ENCODE measurements around the gene PSTPIP2.
A peak's percentile ranks its signal among the peaks of the same experiment; 100 is the strongest.
"Not testable (repeated sequence)": the region's sequence is repeated elsewhere in the genome, so short reads cannot be mapped to it uniquely, and the experiment has no call there.

The PSTPIP2 gene

GRCh38 chr18:45997700-45998151 lies 74.3 kb downstream of the PSTPIP2 start:
- DNase-seq (ENCODE audit: low read depth) = no peak
- H3K4me3 ChIP-seq (ENCODE audit: low read depth, low read length) = no peak overlapping the region

GRCh38 chr18:45995461-45995860 lies 76.6 kb downstream of the PSTPIP2 start:
- DNase-seq (ENCODE audit: low read depth) = no peak
- H3K4me3 ChIP-seq (ENCODE audit: low read depth, low read length) = no peak overlapping the region

DNA sequence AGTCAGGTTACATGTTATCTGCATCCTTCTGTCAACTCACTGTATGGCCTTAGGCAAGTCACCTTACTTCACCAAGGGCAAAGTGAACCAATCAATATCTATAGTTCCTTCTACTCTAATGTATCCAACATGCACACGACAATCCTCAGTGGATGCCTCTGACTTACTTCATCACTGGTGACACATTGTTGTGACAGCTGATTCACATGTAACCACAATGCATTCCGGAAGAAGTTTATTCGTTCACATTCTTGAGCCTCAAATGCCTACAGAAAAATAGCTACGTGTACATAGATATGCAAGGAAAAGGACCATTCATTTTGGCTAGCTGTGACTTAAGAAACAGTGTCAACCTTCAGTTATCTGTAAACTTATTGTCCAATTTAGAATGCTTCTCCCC lies 78.6 kb downstream of the PSTPIP2 start:
- H3K4me3 ChIP-seq (ENCODE audit: low read depth, low read length) = no peak overlapping the region
- peak; percentile 47 for DNase-seq (ENCODE audit: low read depth)

DNA sequence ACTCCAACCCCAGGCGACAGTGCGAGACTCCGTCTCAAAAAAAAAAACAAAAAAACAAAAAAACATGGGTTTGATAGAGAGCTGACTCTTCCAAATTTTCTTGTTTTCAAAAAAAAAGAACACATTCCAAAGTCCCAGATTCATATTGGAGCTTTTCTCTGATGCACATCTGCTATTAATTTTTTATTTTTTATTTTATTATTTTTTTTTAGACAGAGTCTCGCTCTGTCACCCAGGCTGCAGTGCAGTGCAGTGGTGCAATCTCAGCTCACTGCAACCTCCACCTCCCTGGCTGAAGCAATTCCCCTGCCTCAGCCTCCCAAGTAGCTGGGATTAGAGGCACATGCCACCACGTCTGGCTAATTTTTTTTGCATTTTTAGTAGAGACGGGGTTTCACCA lies 79.5 kb downstream of the PSTPIP2 start:
- not testable (repeated sequence) for DNase-seq (ENCODE audit: low read depth)

GRCh38 chr18:45991788-45992187 lies 80.3 kb downstream of the PSTPIP2 start:
- H3K4me3 ChIP-seq (ENCODE audit: low read depth, low read length) = no peak overlapping the region
- DNase-seq (ENCODE audit: low read depth) = no peak

More for the DNA sequence above, 79.5 kb downstream of the PSTPIP2 start:
- H3K4me3 ChIP-seq (ENCODE audit: low read depth, low read length) = not testable (repeated sequence)

DNA sequence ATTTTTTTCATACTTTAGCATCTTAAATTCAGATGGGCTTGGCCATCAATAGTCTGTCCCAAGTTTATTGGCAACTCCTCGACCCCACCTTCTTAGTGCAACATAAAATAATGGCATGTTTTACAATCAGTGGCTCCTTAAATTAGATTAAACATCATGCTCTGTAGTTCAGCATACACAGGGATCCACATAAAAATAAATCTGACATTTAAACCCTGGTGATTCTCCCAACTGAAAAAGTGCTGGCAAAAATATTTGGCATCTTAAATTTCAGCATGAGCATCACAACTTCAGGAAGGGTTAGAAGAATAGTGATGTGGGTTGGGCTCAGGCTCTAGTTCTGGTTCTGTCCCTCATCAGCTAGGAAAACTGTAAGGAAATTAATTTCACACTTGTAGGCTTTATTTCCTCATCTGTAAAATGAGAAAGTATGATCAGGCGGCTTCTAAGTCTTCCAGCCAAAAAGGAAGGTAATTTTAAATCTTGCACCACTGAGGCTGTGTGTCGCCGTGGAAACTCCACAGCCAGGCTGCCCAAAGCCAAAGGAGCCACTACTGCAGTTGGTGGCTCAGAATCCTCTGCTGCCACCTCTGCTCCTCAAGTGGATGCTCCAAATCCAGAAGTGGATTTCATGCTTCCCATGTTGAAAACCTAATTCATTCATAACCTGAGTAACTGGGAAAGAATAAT lies 87.4 kb downstream of the PSTPIP2 start:
- no peak for DNase-seq (ENCODE audit: low read depth)
- H3K4me3 ChIP-seq (ENCODE audit: low read depth, low read length) = no peak overlapping the region

- no peak for DNase-seq (ENCODE audit: low read depth)
- H3K4me3 ChIP-seq (ENCODE audit: low read depth, low read length) = no peak overlapping the region
These were observed 90.2 kb downstream of the PSTPIP2 start for GRCh38 chr18:45981821-45982220.

DNA sequence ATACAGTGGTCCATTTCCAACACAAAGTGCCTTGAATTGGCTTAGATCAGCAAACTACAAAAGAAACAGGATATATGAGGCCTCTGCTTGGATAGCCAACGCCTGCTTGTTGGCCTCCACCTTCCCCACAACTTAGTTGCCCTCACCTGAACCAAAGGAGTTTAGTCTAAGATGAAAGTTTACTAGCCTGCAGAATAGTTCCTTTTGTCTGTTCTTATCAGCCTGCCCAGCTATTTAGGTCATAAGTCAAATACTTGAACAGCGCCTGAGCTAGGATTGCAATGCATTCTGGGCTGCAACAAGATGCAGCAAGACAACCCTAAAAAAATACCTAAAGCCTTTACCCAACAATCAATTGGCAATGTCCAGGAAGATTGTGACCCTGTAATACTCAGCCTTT lies 91.8 kb downstream of the PSTPIP2 start:
- no peak overlapping the region for H3K4me3 ChIP-seq (ENCODE audit: low read depth, low read length)
- no peak for DNase-seq (ENCODE audit: low read depth)

GRCh38 chr18:45978084-45978483 lies 94.0 kb downstream of the PSTPIP2 start:
- H3K4me3 ChIP-seq (ENCODE audit: low read depth, low read length) = no peak overlapping the region
- DNase-seq (ENCODE audit: low read depth) = no peak

- no peak overlapping the region for H3K4me3 ChIP-seq (ENCODE audit: low read depth, low read length)
- DNase-seq (ENCODE audit: low read depth) = no peak
These were observed 95.1 kb downstream of the PSTPIP2 start for GRCh38 chr18:45976974-45977373.

GRCh38 chr18:45976566-45976965 lies 95.5 kb downstream of the PSTPIP2 start:
- DNase-seq (ENCODE audit: low read depth) = no peak
- H3K4me3 ChIP-seq (ENCODE audit: low read depth, low read length) = no peak overlapping the region

DNA sequence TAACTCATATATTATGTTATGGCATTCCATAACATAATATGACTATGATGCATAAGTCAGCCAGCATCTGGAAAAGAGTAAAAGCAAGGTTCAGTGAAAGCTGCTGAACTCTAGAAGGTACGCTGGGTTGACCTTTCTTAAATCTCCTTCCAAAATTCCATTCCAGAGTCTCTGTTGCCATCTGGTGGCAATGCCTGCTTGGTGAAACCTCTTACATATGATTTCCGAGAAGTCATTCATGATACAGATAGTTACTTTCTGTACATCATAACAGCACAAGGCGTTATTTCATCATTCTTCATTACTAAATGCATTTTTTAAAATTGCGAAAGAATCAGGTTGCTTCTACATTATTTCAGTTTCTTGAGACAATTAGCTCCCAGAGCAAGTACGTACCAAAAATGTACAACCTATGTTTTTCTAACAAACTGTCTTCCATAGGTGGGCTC lies 97.9 kb downstream of the PSTPIP2 start:
- H3K4me3 ChIP-seq (ENCODE audit: low read depth, low read length) = no peak overlapping the region
- DNase-seq (ENCODE audit: low read depth) = no peak

DNA sequence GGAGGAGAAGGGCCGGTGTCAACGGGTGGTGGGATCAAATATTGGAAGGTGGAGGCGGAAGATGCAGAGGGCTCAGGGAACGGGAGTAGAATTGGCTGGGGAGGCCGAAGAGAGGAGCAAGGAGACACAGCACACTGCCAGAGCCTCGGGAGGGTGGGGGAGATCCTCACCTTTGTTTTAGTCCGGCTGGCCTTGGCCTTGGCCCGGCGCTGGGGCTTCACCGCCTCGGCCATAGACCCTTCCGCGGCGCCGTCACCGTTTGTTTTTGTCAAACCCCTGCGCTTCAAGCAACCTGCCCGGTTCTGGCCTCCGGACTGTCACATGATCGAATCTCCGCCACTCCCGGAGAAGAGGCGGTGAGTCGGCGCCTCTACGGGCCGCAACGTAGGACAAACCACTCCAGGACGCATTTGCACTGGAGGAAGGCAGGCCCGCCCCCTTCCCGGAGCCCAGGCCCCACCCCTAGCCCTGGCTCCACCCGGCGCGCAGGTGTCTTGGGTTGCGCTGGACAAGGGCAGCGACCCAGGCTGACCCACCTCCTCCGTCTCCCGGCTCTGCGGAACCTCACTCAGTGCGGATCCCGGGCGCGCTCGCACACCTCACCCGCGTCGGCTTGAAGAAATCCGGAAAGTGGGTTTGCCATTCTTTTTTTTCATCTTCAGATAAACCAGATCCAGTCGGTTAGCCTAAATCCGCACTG lies 104.9 kb downstream of the PSTPIP2 start, which contains the start of gene EPG5:
Gene EPG5, minus strand, starts transcription at position 323 of the 700 bp plus-strand sequence. Its CDS starts 90 bp downstream, at position 233.
- peak; percentile 83 for DNase-seq (ENCODE audit: low read depth)
- peak within 1 kb of the TSS; percentile 80 for H3K4me3 ChIP-seq (ENCODE audit: low read depth, low read length)

DNA sequence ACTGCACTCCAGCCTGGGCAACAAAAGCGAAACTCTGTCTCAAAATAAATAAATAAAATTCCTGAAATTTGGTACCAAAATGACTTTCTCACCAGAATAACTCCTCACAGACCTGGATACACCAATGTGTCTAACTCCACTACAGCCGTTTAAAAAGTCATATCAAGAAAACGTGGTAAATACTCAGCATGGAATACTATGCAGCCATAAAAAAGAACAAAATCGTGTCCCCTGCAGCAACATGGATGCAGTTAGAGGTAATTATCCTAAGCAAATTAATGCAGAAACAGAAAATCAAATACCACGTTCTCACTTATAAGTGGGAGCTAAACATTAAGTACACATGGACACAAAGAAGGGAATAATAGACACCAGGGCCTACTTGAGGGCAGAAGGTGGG lies 107.1 kb downstream of the PSTPIP2 start:
- not testable (repeated sequence) for H3K4me3 ChIP-seq (ENCODE audit: low read depth, low read length); DNase-seq (ENCODE audit: low read depth)

GRCh38 chr18:45962866-45963265 lies 109.2 kb downstream of the PSTPIP2 start:
- no peak for DNase-seq (ENCODE audit: low read depth)
- no peak overlapping the region for H3K4me3 ChIP-seq (ENCODE audit: low read depth, low read length)

DNA sequence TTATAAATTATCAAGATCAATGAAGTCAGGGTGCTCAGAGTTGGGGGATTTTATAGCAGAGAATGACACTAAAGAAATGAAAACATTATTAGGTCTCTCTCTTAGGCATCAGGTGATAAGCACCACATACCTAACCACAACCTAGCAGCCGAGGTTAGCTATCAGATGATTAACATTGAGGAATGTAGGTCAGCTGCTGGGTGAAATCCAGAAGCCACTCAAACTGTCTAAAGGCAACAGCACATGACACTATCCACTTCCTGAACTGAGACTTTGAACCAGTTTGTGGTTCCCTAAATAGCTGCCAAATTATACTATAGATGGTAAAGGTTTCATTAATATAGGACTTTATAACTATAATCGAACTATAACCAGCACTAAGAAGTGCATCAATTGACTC lies 109.6 kb downstream of the PSTPIP2 start:
- DNase-seq (ENCODE audit: low read depth) = no peak
- no peak overlapping the region for H3K4me3 ChIP-seq (ENCODE audit: low read depth, low read length)

- not testable (repeated sequence) for H3K4me3 ChIP-seq (ENCODE audit: low read depth, low read length); DNase-seq (ENCODE audit: low read depth)
These were observed 112.6 kb downstream of the PSTPIP2 start for GRCh38 chr18:45959484-45959883.

DNA sequence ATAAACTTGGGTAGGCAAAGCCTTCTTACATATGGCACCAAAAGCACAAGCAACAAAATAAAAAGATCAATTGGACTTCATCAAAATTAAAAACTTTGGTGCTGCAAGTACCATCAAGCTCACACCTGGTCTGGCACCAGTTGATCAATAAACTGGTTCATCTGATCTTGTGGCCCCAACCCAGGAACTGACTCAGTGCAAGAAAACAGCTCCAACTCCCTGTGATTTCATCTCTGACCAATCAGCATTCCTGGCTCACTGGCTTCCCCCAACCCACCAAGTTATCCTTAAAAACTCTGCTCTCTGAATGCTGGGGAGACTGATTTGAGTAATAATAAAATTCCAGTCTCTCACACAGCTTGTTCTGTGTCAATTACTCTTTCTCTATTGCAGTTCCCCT lies 113.3 kb downstream of the PSTPIP2 start:
- no peak overlapping the region for H3K4me3 ChIP-seq (ENCODE audit: low read depth, low read length)
- DNase-seq (ENCODE audit: low read depth) = no peak

- no peak for DNase-seq (ENCODE audit: low read depth)
- H3K4me3 ChIP-seq (ENCODE audit: low read depth, low read length) = no peak overlapping the region
These were observed 114.0 kb downstream of the PSTPIP2 start for GRCh38 chr18:45958027-45958426.

DNA sequence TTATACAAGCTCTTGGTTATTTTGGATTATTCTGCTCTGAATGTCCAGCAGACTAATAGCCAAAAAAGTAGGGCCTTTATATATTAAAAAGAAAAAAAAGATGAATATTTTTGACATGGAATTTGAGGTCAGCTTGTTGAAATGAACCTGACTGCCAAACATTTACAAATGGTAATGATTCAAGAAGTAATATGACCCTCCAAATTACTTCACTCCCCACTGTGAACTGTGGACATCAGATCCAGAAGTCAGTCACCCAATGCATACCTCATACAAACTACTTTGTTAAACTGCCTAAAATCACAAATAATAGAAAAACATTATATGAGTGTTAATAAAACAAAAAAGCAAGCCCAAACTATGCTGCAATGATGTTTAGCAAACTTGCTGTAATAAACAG lies 115.0 kb downstream of the PSTPIP2 start:
- no peak overlapping the region for H3K4me3 ChIP-seq (ENCODE audit: low read depth, low read length)
- no peak for DNase-seq (ENCODE audit: low read depth)

Data from skeletal muscle cell (primary cell).